ENCODE measurements around the gene SH3PXD2B. TPM values are rescaled to one million over a fixed set of nuclear protein-coding genes. Genes with fewer than 3 reads are reported as not detected.
A peak's percentile ranks its signal among the peaks of the same experiment; 100 is the strongest.

Gene SH3PXD2B
- total and polyA plus RNA-seq, 2 of the 13 experiments (the other 11 are each of a cell fraction or from before 2014, with no cell fraction given) = 3.4 to 4.6 TPM

DNA sequence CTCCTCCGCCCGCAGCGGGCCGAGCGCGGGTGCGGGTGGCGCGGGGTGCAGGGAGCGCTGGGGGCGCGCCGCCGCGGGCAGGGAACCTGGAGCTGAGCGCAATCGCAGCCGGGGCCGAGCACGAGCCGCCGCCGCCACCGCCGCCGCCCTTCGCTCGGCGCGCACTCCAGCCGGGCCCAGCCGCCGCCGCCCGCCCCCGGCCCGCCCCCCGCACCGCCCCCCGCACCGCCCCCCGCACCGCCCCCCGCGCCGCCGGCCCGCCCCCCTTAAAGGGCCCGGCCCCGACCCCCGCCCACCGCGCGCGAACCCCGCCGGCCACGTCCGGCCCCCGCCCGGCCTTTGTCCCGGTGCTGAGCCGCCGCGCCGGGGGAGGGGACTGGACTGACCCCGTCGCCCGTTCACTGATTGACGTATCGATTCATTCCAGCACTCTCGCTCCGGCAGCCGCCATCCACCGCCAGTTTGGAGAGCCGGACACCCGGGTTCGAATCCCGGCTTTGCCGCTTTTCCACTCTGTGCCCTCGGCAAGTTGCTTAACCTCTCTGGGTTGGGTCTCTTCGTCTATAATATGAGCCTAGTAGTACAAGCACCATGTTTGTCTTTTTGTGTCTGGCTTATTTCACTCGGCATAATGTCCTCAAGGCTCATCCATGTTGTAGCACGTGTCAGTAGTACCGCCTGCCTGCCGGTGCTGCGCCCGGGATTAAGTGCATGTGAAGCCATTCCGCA, at the start of gene SH3PXD2B (continued):
- peak; percentile 68; the same call in 1 of the 2 replicates for TF ChIP-seq ZNF598 (CRISPR knock-in tag; IDR thresholded peaks at IDR 0.05; ENCODE audit: borderline replicate concordance)
- TF ChIP-seq ZNF296 (CRISPR knock-in tag; conservative IDR thresholded peaks at IDR 0.05) = no peak
- no peak for TF ChIP-seq NBN (conservative IDR thresholded peaks at IDR 0.05)
- no peak for TF ChIP-seq ZNF337 (CRISPR knock-in tag; IDR thresholded peaks at IDR 0.05; ENCODE audit: borderline replicate concordance, low read depth)
- TF ChIP-seq TBL1XR1 (IDR thresholded peaks at IDR 0.05; ENCODE audit: borderline replicate concordance, low read length, partially characterized antibody) = no peak
- TF ChIP-seq GABPB1 (CRISPR knock-in tag; IDR thresholded peaks at IDR 0.05) = peak; percentile 50; the same call in 1 of the 2 replicates
- no peak for TF ChIP-seq MNT (IDR thresholded peaks at IDR 0.05)
- peak; percentile 72; the same call in 1 of the 2 replicates for TF ChIP-seq MEIS2 (CRISPR knock-in tag; IDR thresholded peaks at IDR 0.05)
- TF ChIP-seq, protein P1, sequence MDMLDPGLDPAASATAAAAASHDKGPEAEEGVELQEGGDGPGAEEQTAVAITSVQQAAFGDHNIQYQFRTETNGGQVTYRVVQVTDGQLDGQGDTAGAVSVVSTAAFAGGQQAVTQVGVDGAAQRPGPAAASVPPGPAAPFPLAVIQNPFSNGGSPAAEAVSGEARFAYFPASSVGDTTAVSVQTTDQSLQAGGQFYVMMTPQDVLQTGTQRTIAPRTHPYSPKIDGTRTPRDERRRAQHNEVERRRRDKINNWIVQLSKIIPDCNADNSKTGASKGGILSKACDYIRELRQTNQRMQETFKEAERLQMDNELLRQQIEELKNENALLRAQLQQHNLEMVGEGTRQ (IDR thresholded peaks at IDR 0.05; ENCODE audit: low read depth, low read length) = no peak
- TF ChIP-seq, protein P1 (CRISPR knock-in tag; IDR thresholded peaks at IDR 0.05; ENCODE audit: borderline replicate concordance) = no peak
- no peak for TF ChIP-seq ATF1 (CRISPR knock-in tag; IDR thresholded peaks at IDR 0.05)
- TF ChIP-seq NFAT5 (CRISPR knock-in tag; IDR thresholded peaks at IDR 0.05) = no peak
- TF ChIP-seq KDM5A (IDR thresholded peaks at IDR 0.05; ENCODE audit: borderline replicate concordance, low read length) = no peak
- TF ChIP-seq NFATC3 (CRISPR knock-in tag; IDR thresholded peaks at IDR 0.05) = no peak
- no peak for TF ChIP-seq ZNF670 (CRISPR knock-in tag; IDR thresholded peaks at IDR 0.05; ENCODE audit: borderline replicate concordance)
- peak; percentile 21; the same call in 1 of the 2 replicates for TF ChIP-seq MEF2D (CRISPR knock-in tag; IDR thresholded peaks at IDR 0.05)
- no peak for TF ChIP-seq GPN1 (CRISPR knock-in tag; IDR thresholded peaks at IDR 0.05; ENCODE audit: borderline replicate concordance)
- TF ChIP-seq KAT7 (CRISPR knock-in tag; IDR thresholded peaks at IDR 0.05; ENCODE audit: borderline replicate concordance) = no peak
- TF ChIP-seq ZNF549 (CRISPR knock-in tag; IDR thresholded peaks at IDR 0.05) = no peak
- TF ChIP-seq, protein P2, sequence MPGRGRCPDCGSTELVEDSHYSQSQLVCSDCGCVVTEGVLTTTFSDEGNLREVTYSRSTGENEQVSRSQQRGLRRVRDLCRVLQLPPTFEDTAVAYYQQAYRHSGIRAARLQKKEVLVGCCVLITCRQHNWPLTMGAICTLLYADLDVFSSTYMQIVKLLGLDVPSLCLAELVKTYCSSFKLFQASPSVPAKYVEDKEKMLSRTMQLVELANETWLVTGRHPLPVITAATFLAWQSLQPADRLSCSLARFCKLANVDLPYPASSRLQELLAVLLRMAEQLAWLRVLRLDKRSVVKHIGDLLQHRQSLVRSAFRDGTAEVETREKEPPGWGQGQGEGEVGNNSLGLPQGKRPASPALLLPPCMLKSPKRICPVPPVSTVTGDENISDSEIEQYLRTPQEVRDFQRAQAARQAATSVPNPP (CRISPR knock-in tag; IDR thresholded peaks at IDR 0.05) = no peak
- peak; percentile 43 for TF ChIP-seq SALL1 (CRISPR knock-in tag; IDR thresholded peaks at IDR 0.05)
